Esophagus squamous epithelium (tissue), 5 donors: ENCODE data around the gene ELMO2. TPM values are rescaled to one million over a fixed set of nuclear protein-coding genes. Genes with fewer than 3 reads are reported as not detected.

Experiments used
- DNase-seq: peaks from one replicate; lab custom pipeline; 2025; lab: John Stamatoyannopoulos, UW
- H3K27ac ChIP-seq, 4 donors: fragments of 200-600 bp; sonication (generic); one replicate each; pipeline ENCODE4 v1.5.1; 2016 to 2019; ENCODE audit warnings: mild to moderate bottlenecking in 1 of 4
- H3K27me3 ChIP-seq, 4 donors: fragments of 200-600 bp; sonication (generic); 1 replicate in 3 of 4; 2 replicates in 1 of 4; pipeline versions ENCODE4 v1.5.1 to v1.6.0; 2017 to 2021; ENCODE audit warnings: antibody characterized with exemption in 1 of 4
- H3K36me3 ChIP-seq, 3 donors: fragments of 200-600 bp; sonication (generic); one replicate each; pipeline ENCODE4 v1.5.1; 2016 to 2019
- H3K4me1 ChIP-seq, 3 donors: fragments of 200-600 bp; sonication (generic); one replicate each; pipeline ENCODE4 v1.5.1; 2017 to 2019
- H3K4me3 ChIP-seq, 4 donors: fragments of 200-600 bp; sonication (generic); 1 replicate in 3 of 4; 2 replicates in 1 of 4; pipeline ENCODE4 v1.5.1; 2016 to 2019; ENCODE audit warnings: mild to moderate bottlenecking in 2 of 4, moderate library complexity in 1 of 4
- H3K9me3 ChIP-seq, 3 donors: fragments of 200-600 bp; sonication (generic); one replicate each; pipeline ENCODE4 v1.5.1; 2016 to 2019
- POLR2A ChIP-seq, 4 donors: fragments of 450-650 bp; IDR thresholded peaks; one replicate each; pipeline ENCODE4 v1.6.1; 2017; ENCODE audit warnings: antibody characterized with exemption in 4 of 4, mild to moderate bottlenecking in 4 of 4, moderate library complexity in 3 of 4
- WGBS, 2 donors: methylation state at CpG; one replicate each; pipeline ENCODE4 v1.1.5; 2018; 5-methylcytosine and 5-hydroxymethylcytosine counted together
- intact Hi-C: fragments of 100-400 bp; cut with DNase I; formaldehyde crosslinking; loops from one replicate; pipeline ENCODE4 v1.15.0; 2022
- total RNA-seq, 4 donors: library from RNA; depleted of rRNA; stranded (reverse); fragments of >200 nt; gene quantifications; one replicate each; pipeline ENCODE4 v1.1.0, GENCODE V29; 2016
- TF ChIP-seq, protein P1 (sequence below), 6 experiments: fragments of 450-650 bp in 4 of 6; fragments of 200-600 bp in 2 of 6; sonication (generic) in 2 of 6; IDR thresholded peaks; one replicate each; pipeline ENCODE4 v1.5.1; 2016 to 2019; ENCODE audit warnings: antibody characterized with exemption in 6 of 6, mild to moderate bottlenecking in 4 of 6, moderate library complexity in 4 of 6
- donor health status: DM: yes; HTN: yes; CAD: no.

The ELMO2 gene
- total RNA-seq, 4 donors from 2014 or later = 27.5 to 38.0 (median 37.0) TPM

DNA sequence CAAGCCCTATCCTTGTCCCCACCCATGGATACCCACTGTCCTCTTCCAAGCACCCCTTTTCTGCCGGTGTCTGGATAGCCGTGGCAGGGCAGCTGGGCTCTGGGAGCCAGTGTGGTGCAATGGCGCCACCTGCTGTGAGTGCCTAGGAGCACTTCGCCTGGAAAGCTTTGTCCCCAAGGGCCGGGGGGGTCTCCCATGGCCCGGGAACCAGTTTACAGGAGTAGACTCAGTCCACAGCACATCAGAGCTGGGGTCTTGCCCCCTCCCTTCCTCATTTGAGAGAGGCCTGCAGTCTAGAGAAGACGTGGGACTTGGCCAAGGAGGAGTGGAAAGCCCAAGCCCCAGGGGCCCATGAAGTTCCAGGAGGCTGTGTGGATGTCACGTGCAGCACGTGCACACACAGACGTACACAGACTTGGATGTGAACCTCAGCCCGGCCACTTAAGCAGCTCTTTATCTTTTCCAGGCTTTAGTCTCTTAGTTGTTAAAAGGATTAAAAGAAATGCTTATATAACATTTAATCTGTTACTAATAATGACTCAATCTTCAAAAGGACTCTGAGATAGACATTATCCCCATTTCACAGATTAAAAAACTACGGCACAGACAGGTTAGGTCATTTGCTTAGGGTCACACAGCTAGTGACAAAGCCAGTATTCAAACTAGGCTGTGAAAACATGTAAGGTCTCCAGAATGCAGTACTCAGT lies 57.2 kb downstream of the ELMO2 start:
- H3K4me3 ChIP-seq = no peak overlapping the region
- no peak for DNase-seq

DNA sequence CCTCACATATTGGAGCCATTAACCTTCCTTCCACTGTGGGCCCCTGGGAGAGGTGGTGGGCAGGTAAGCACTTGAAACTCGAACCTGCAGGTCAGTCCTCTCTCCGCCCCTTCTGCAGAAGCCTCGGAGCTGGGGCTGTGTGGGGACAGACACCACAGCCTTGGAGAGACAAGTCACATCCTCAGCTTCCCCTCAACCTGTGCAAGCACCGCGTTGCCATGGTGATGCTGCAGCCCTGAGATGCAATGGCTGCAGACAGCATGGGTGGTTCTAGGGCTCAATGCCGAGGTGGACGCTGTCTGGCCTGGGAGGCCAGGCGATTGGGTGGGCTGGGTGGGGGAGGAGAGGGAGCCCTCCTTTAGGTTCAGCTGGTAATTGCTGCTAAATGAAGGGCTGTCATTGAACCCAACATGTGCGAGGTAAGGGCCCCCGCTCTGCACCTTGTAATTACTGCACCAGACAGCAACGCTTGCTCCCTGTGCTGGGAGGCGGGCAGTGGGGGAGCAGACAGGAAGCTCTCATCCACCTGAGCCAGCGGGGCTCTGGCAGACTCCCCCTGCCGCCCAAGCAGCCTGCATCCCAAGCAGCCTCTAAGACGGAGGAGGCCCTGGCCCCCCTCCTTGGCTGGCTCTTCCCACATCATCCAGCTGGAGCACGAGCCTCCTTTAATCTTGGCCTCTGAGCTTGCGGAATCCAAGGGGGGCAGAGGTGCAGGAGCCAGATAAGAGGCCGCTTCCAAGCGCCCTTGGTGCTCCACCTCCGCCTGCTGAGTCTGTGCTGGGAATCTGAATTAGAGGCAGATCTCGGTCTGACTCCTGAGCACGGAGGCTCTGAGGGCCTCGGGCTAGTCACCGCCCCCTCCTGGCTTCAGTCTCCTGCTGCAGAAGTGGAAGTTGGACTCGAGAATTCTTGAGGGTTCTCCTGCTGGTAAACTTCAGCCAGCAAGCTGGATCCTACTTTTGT lies 58.3 kb downstream of the ELMO2 start:
- Histone ChIP-seq H3K36me3 (peaks cover 0 to 51% (median 0%) of the 10 kb centered on the region in 3 donors), H3K9me3 (no peaks in the 10 kb centered on the region), H3K27ac (peak overlapping the region in 1 of 4 donors; percentile 24), H3K4me1 (peaks cover 0 to 27% (median 9%) of the 10 kb centered on the region in 3 donors), H3K4me3 (no peak overlapping the region), H3K27me3 (peaks cover 0 to 10% (median 0%) of the 10 kb centered on the region in 4 donors)
- intact Hi-C loops = loop anchor here (10.0 kb wide), 1 partner anchor 213 kb away; no protein-coding TSS in a partner anchor
- WGBS, 2 donors = 69 to 75% methylated on average over 2 to 5 of the region's 25 CpGs
- no peak for DNase-seq
- no peak for TF ChIP-seq POLR2A (IDR thresholded peaks at IDR 0.05)
- TF ChIP-seq, protein P1, sequence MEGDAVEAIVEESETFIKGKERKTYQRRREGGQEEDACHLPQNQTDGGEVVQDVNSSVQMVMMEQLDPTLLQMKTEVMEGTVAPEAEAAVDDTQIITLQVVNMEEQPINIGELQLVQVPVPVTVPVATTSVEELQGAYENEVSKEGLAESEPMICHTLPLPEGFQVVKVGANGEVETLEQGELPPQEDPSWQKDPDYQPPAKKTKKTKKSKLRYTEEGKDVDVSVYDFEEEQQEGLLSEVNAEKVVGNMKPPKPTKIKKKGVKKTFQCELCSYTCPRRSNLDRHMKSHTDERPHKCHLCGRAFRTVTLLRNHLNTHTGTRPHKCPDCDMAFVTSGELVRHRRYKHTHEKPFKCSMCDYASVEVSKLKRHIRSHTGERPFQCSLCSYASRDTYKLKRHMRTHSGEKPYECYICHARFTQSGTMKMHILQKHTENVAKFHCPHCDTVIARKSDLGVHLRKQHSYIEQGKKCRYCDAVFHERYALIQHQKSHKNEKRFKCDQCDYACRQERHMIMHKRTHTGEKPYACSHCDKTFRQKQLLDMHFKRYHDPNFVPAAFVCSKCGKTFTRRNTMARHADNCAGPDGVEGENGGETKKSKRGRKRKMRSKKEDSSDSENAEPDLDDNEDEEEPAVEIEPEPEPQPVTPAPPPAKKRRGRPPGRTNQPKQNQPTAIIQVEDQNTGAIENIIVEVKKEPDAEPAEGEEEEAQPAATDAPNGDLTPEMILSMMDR (IDR thresholded peaks at IDR 0.05) = no peak

More for the DNA sequence above, 57.2 kb downstream of the ELMO2 start:
- Histone ChIP-seq H3K36me3 (peaks cover 0 to 62% (median 0%) of the 10 kb centered on the region in 3 donors), H3K27me3 (no peaks in the 10 kb centered on the region), H3K27ac (no peak overlapping the region), H3K9me3 (no peaks in the 10 kb centered on the region), H3K4me1 (peaks cover 0 to 20% (median 6%) of the 10 kb centered on the region in 3 donors)
- TF ChIP-seq, protein P1 (IDR thresholded peaks at IDR 0.05) = peak; percentile 50 to 82 (median 71)
- TF ChIP-seq POLR2A (IDR thresholded peaks at IDR 0.05) = no peak
- intact Hi-C loops = loop anchor here (10.0 kb wide), 1 partner anchor 214 kb away; no protein-coding TSS in a partner anchor
- WGBS, 2 donors = 21 to 37% methylated on average over 6 to 7 of the region's 12 CpGs

DNA sequence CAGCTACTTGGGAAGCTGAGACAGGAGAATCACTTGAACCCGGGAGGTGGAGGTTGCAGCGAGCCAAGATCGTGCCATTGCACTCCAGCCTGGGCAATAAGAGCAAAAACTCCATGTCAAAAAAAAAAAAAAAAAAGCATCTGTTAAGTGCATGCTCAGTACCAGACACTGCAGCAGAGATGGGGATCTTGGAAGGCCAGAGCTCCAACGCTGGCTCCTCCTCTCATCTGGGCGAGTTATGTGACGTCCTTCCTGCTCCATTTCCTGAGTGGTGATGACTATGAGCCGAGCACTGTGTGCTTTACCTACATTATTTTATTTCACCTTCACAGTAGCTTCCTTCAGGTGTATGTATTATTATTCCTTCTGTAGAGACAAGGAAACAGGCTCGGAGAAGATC lies 59.6 kb downstream of the ELMO2 start:
- Histone ChIP-seq H3K9me3 (no peaks in the 10 kb centered on the region), H3K27ac (no peak overlapping the region), H3K27me3 (peaks cover 0 to 24% (median 2%) of the 10 kb centered on the region in 4 donors), H3K4me1 (peaks cover 0 to 35% (median 12%) of the 10 kb centered on the region in 3 donors), H3K4me3 (no peak overlapping the region), H3K36me3 (peaks cover 0 to 43% (median 0%) of the 10 kb centered on the region in 3 donors)
- intact Hi-C loops = loop anchor here (10.0 kb wide), 1 partner anchor 212 kb away; no protein-coding TSS in a partner anchor
- no peak for DNase-seq
- no peak for TF ChIP-seq POLR2A (IDR thresholded peaks at IDR 0.05)
- TF ChIP-seq, protein P1 (IDR thresholded peaks at IDR 0.05) = no peak
- 80 to 83% methylated on average over 8 of the region's 8 CpGs for WGBS, 2 donors

DNA sequence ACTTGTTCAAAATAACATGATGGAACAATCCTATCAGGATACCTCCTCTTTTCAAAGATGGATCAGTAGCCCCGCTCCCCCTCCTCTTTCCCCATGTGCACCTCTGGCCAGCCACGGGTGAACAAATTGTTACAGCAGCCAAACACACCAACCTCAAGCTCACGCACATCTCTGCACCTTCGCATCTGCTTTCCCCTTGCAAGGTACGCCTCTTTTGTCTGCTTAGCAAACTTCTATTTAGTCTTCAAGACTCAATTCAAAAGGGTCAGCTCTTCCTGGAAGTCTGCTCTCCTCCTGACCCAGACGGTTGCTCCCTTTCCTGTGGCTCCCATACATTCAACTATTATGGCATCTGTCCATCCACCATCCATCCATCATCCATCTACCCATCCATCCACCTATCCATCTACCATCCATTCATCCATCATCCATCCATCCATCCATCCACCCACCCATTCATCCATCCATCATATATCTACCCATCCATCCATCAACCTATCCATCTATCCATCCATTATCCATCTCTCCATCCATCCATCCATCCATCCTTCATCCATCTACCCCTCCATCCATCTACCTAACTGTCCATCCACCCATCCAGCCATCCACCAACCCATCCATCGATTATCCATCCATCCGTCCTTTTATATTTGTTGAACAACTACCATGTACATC lies 61.8 kb downstream of the ELMO2 start:
- Histone ChIP-seq H3K27ac (no peak overlapping the region), H3K27me3 (peaks cover 0 to 45% (median 2%) of the 10 kb centered on the region in 4 donors), H3K9me3 (no peaks in the 10 kb centered on the region), H3K4me3 (no peak overlapping the region), H3K4me1 (peaks cover 0 to 32% (median 12%) of the 10 kb centered on the region in 3 donors), H3K36me3 (peaks cover 0 to 21% (median 0%) of the 10 kb centered on the region in 3 donors)
- TF ChIP-seq, protein P1 (IDR thresholded peaks at IDR 0.05) = no peak
- TF ChIP-seq POLR2A (IDR thresholded peaks at IDR 0.05) = no peak
- intact Hi-C loops = loop anchor here (10.0 kb wide), 1 partner anchor 210 kb away; no protein-coding TSS in a partner anchor
- 54 to 83% methylated on average over 8 of the region's 8 CpGs for WGBS, 2 donors
- no peak for DNase-seq
